ENCODE results near the gene SYNDIG1.

DNA sequence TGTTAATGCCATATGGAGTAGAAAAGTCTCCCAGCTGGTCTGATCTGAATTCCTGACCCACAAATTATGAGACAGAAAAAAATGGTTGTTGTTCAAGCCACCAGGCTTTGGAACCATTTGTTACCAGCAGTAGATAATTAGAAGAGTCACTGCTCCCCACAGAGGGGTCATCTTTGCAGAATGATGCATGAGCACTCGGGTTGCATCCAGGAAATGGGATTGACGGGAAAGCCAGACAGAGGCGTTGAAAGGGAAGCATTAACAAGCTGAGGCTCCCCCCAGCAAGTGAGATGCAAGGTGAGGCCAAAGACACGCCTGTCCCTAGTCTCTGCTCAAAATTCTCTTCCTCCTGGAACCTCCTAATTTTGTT lies 182.5 kb downstream of the SYNDIG1 start:
- TF ChIP-seq POLR2A (IDR thresholded peaks at IDR 0.05; ENCODE audit: low read length) (no peak), GATA1 (IDR thresholded peaks at IDR 0.05; ENCODE audit: low read depth, low read length) (no peak)
